Measurements from ENCODE around the gene RPTOR.
A peak's percentile ranks its signal among the peaks of the same experiment; 100 is the strongest.

The RPTOR gene

DNA sequence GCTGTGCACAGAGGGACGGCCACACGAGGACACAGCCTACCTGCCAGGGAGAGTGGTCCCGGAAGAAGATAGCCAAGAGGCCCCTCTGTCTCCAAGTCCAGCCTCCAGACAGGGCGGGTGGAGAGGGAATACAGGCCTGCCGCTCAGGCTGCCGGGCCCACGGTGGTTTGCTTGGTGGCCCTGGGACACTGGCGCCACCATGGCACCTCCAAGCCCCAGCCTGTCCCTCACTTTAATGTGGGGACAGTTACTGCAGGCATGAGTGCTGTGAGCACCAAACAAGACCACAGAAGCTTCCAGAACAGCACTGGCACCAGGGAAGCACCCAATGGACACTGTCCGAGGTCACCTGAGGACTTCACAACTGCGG lies 425.0 kb downstream of the RPTOR start:
- no peaks in the 10 kb centered on the region for H3K27me3 ChIP-seq
- DNase-seq: no peak

DNA sequence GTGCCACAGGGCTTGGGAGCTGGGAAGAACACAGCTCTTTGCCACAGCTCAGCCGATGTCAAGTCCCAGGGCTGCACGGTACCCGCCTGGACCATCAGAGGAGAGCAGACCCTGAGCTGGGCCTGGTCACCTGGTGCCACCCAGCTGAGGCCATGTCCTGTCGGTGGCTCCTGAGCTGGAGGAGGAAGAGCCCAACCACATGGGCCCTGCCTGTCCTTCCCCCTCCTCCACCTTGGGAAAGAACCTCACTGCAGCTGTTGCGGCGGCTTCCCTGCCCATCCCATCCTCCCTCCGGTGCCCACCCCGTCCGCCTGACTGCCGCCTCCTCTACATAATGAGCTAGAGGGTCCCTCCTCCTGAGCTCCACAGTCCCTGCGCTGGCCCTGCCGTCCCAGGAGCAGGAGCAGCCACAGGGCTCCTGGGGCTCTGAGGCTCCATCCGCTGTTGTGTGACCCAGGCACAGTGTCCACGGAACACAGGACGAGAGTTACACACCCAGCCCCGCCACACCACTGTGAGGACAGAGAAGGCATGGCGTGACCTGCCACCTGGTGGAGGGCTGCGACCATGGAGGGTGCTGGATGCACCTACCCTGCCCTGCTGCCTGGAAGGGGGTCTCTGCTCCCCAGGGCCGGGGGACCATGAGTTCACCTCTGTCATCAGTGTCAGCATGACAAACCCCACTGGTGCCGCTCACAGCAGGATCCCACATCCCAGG lies 425.6 kb downstream of the RPTOR start:
- H3K4me3 ChIP-seq (ENCODE audit: low read depth, low read length): peak overlapping the region; percentile 10

More for the DNA sequence above, 425.0 kb downstream of the RPTOR start:
- Histone ChIP-seq H3K36me3 (peaks cover 3% of the 10 kb centered on the region; the same call in 1 of the 2 replicates), H3K4me1 (peaks cover 27% of the 10 kb centered on the region), H3K9me3 (no peaks in the 10 kb centered on the region), H3K4me3 (ENCODE audit: low read depth, low read length) (no peak overlapping the region)
- TF ChIP-seq, protein P1, sequence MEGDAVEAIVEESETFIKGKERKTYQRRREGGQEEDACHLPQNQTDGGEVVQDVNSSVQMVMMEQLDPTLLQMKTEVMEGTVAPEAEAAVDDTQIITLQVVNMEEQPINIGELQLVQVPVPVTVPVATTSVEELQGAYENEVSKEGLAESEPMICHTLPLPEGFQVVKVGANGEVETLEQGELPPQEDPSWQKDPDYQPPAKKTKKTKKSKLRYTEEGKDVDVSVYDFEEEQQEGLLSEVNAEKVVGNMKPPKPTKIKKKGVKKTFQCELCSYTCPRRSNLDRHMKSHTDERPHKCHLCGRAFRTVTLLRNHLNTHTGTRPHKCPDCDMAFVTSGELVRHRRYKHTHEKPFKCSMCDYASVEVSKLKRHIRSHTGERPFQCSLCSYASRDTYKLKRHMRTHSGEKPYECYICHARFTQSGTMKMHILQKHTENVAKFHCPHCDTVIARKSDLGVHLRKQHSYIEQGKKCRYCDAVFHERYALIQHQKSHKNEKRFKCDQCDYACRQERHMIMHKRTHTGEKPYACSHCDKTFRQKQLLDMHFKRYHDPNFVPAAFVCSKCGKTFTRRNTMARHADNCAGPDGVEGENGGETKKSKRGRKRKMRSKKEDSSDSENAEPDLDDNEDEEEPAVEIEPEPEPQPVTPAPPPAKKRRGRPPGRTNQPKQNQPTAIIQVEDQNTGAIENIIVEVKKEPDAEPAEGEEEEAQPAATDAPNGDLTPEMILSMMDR (IDR thresholded peaks at IDR 0.05; ENCODE audit: low read depth, low read length): no peak

DNA sequence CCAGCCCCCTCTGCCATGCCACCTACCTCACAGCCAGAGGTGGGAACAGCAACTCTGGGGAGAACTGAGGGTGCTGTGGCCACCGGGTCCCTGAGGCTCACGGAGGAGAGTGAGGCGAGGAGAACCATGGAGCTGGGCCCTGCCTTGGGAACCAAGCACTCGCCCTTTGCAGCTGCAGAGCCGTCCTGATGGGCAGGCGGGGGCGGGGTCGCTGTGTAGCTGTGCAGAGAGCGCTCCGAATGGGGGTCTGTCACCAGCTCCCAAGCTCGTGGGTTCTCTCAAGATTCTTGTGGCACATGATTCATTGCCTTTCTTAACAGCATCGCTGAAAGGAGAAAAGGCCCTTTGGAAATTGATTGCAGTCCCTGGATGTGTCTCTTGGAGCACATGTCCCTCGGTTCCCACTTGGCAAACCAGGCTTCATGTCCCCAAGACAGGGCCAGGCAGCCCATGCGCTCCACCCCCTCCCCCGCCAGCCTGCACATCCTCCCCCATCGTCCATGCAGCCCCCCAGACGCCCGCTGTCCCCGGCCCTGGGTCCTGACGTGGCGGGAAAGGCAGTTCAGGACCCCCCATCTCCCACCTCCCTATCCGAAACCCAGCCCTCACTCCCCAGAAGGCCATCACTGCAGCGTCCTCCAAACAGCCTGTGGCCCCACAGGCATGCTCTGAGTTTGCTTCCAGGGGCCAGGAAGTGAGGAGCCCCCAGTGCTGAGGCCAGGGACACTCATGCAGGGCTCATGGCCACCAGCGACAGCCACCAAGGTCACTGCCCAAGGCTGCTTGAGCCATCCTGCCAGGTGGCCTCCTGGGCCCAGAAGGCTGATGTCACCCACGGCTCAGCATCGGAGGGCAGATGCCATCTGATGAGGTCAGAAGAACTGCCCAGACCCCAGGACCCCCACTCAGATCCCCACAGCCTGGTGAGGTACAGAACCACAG lies 426.4 kb downstream of the RPTOR start:
- no peaks in the 10 kb centered on the region for H3K27me3 ChIP-seq
- H3K36me3 ChIP-seq: no peaks in the 10 kb centered on the region; the same call in 1 of the 2 replicates
- peaks cover 27% of the 10 kb centered on the region for H3K4me1 ChIP-seq
- TF ChIP-seq, protein P1 (IDR thresholded peaks at IDR 0.05; ENCODE audit: low read depth, low read length): no peak; the same call in 1 of the 2 replicates
- peak overlapping the region; percentile 10; the same call in 1 of the 2 replicates for H3K4me3 ChIP-seq (ENCODE audit: low read depth, low read length)
- peak; percentile 28 for DNase-seq
- no peaks in the 10 kb centered on the region for H3K9me3 ChIP-seq

More for the DNA sequence above, 425.6 kb downstream of the RPTOR start:
- Histone ChIP-seq H3K36me3 (peaks cover 1% of the 10 kb centered on the region; the same call in 1 of the 2 replicates), H3K9me3 (no peaks in the 10 kb centered on the region), H3K27me3 (no peaks in the 10 kb centered on the region), H3K4me1 (peaks cover 27% of the 10 kb centered on the region)
- TF ChIP-seq, protein P1 (IDR thresholded peaks at IDR 0.05; ENCODE audit: low read depth, low read length): peak; percentile 69
- peak; percentile 81 for DNase-seq

DNA sequence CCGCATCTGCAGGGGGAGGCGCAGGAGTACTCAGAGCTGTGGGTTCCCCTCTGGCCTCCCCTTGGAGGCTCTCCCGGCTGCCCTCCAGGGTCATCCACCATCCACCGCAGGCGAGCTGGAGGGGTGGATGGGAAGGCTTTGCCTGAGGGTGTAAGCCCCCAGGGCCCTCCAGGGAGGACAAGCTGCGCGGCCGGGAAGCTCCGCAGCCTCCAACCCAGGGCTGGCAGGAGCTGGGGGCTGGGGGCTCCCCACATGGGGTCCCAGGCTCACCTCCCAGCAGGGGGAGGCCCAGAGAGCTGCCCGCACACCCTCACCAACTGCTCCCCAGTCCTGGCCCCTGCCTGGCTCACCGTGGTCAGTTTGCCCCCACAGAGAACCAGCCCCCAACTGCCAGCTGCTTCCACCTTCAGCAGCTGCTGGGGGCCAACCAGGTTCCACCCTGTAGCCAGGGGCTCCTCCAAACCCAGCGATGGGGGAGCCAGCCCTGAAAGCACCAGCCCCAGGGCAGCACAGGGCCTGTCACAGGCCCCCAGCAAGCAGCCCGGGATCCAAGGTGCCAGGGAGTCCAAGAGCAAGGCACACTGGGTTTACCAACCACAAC lies 427.2 kb downstream of the RPTOR start:
- Histone ChIP-seq H3K4me1 (peaks cover 27% of the 10 kb centered on the region), H3K27me3 (no peaks in the 10 kb centered on the region), H3K36me3 (no peaks in the 10 kb centered on the region), H3K4me3 (ENCODE audit: low read depth, low read length) (no peak overlapping the region), H3K9me3 (no peaks in the 10 kb centered on the region)
- TF ChIP-seq, protein P1 (IDR thresholded peaks at IDR 0.05; ENCODE audit: low read depth, low read length): no peak
- DNase-seq: peak; percentile 12

DNA sequence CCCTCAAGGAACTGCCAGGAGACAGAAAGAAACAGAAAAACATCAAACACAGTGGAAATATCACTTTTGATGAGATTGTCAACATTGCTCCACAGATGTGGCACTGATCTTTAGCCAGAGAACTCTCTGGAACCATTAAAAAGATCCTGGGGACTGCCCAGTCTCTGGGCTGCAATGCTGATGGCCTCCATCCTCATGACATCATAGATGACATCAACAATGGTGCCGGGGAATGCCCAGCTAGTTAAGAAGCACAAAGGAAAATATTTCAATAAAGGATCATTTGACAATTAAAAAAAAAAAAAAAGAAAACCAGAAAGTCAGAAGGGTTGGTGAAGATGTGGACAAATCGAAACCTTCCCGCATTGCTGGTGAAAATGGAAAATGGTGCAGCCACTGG lies 432.1 kb downstream of the RPTOR start:
- no peak for DNase-seq
- TF ChIP-seq, protein P1 (IDR thresholded peaks at IDR 0.05; ENCODE audit: low read depth, low read length): no peak
- Histone ChIP-seq H3K27me3 (peaks cover 3% of the 10 kb centered on the region), H3K9me3 (no peaks in the 10 kb centered on the region), H3K4me3 (ENCODE audit: low read depth, low read length) (no peak overlapping the region), H3K4me1 (no peaks in the 10 kb centered on the region), H3K36me3 (no peaks in the 10 kb centered on the region)

All from BE2C (cell line).